WTC11 (cell line): Measurements from ENCODE around the gene TOX2. TPM values are rescaled to one million over a fixed set of nuclear protein-coding genes. Genes with fewer than 3 reads are reported as not detected.

ENCODE experiments used
- ATAC-seq: fragments of 200-7000 bp; cut with Tn5 transposase; 2 replicates; pipeline ENCODE4 v1.10.0; 2021; ENCODE audit warnings: mild to moderate bottlenecking, moderate library complexity
- CTCF ChIA-PET: fragments of 300-600 bp; sonication (Branson Sonifier 250); formaldehyde crosslinking; loops from one replicate; lab custom pipeline; 2021; ENCODE audit warnings: antibody characterized with exemption; lab: Charles Lee
- POLR2A ChIA-PET: fragments of 350-600 bp; sonication (Branson Sonifier 250); formaldehyde crosslinking; loops from one replicate; lab custom pipeline; 2021; ENCODE audit warnings: antibody characterized with exemption; lab: Charles Lee
- DNase-seq: peaks from one replicate; pipeline ENCODE4 v3.0.0; 2021; ENCODE audit warnings: low spot score
- H3K27ac Mint-ChIP-seq: 2 replicates; pipeline ENCODE4 v1.8.0; 2021; ENCODE audit warnings: mixed read lengths
- H3K27me3 Mint-ChIP-seq: 2 replicates; pipeline ENCODE4 v1.8.0; 2021; ENCODE audit warnings: low read depth, mild to moderate bottlenecking, moderate library complexity, mixed read lengths
- H3K36me3 Mint-ChIP-seq: 2 replicates; pipeline ENCODE4 v1.8.0; 2021; ENCODE audit warnings: mixed read lengths
- H3K4me1 Mint-ChIP-seq: 2 replicates; pipeline ENCODE4 v1.8.0; 2022; ENCODE audit warnings: mixed read lengths
- H3K4me3 Mint-ChIP-seq: 2 replicates; pipeline ENCODE4 v1.8.0; 2021; ENCODE audit warnings: mild to moderate bottlenecking, moderate library complexity, mixed read lengths
- H3K9me3 Mint-ChIP-seq: 2 replicates; pipeline ENCODE4 v1.8.0; 2021; ENCODE audit warnings: mixed read lengths
- EMX1 ChIP-seq: fragments of 250-450 bp; sonication (Bioruptor Pico); IDR thresholded peaks from 2 replicates; pipeline ENCODE4 v1.8.0; 2021; ENCODE audit warnings: mild to moderate bottlenecking
- GRHL2 ChIP-seq: fragments of 250-450 bp; sonication (Bioruptor Pico); IDR thresholded peaks from 2 replicates; pipeline ENCODE4 v1.8.0; 2022; ENCODE audit warnings: mild to moderate bottlenecking, moderate library complexity; ENCODE audit not compliant: insufficient replicate concordance, severe bottlenecking
- IRF2 ChIP-seq: sonication (generic); formaldehyde crosslinking; IDR thresholded peaks from 2 replicates; pipeline ENCODE4 v1.8.0; 2022; ENCODE audit warnings: low read depth, missing genetic modification reagents, borderline replicate concordance
- MXD4 ChIP-seq: fragments of 250-450 bp; sonication (Bioruptor Pico); IDR thresholded peaks from 2 replicates; pipeline ENCODE4 v1.8.0; 2021; ENCODE audit warnings: mild to moderate bottlenecking, moderate library complexity, borderline replicate concordance
- NFATC4 ChIP-seq: fragments of 250-450 bp; sonication (Bioruptor Pico); IDR thresholded peaks from 2 replicates; pipeline ENCODE4 v1.9.0; 2021; ENCODE audit warnings: mild to moderate bottlenecking
- OVOL2 ChIP-seq: fragments of 250-450 bp; sonication (Bioruptor Pico); IDR thresholded peaks from 2 replicates; pipeline ENCODE4 v1.9.0; 2021; ENCODE audit warnings: mild to moderate bottlenecking, borderline replicate concordance
- USF2 ChIP-seq: sonication (generic); formaldehyde crosslinking; IDR thresholded peaks from 2 replicates; pipeline ENCODE4 v1.8.1; 2023; ENCODE audit warnings: mild to moderate bottlenecking, missing genetic modification reagents, moderate library complexity
- ZNF317 ChIP-seq: sonication (generic); formaldehyde crosslinking; IDR thresholded peaks from 2 replicates; pipeline ENCODE4 v1.8.1; 2023; ENCODE audit warnings: low read depth, mild to moderate bottlenecking, moderate library complexity, missing genetic modification reagents, borderline replicate concordance
- total RNA-seq: library from RNA; stranded (reverse); gene quantifications from 3 replicates; pipeline ENCODE4 v1.2.3, GENCODE V29; 2021
- TF ChIP-seq, protein P1 (sequence below): sonication (generic); formaldehyde crosslinking; IDR thresholded peaks from 2 replicates; pipeline ENCODE4 v1.8.1; 2022; ENCODE audit warnings: mild to moderate bottlenecking, moderate library complexity, missing genetic modification reagents
- TF ChIP-seq, protein P2 (sequence below): sonication (generic); formaldehyde crosslinking; conservative IDR thresholded peaks from 2 replicates; pipeline ENCODE4 v1.8.1; 2023; ENCODE audit warnings: mild to moderate bottlenecking, low read depth, missing genetic modification reagents, moderate library complexity
- TF ChIP-seq, protein P3 (sequence below): sonication (generic); formaldehyde crosslinking; IDR thresholded peaks from 2 replicates; pipeline ENCODE4 v1.8.0; 2022; ENCODE audit warnings: mild to moderate bottlenecking, missing genetic modification reagents
- TF ChIP-seq, protein P4 (sequence below): fragments of 250-450 bp; sonication (Bioruptor Pico); IDR thresholded peaks from 2 replicates; pipeline ENCODE4 v1.9.0; 2021; ENCODE audit warnings: moderate library complexity, mild to moderate bottlenecking, inconsistent platforms, borderline replicate concordance
- TF ChIP-seq, protein P5 (sequence below): fragments of 200-600 bp; IDR thresholded peaks from 2 replicates; pipeline ENCODE4 v1.8.0; 2022; ENCODE audit warnings: antibody characterized with exemption

The TOX2 gene
- total RNA-seq, 1 experiment from 2014 or later = 3.4 TPM

GRCh38 chr20:43955062-43955749, 40.6 kb downstream of the TOX2 start:
- peaks cover 5% of the 10 kb centered on the region for H3K36me3 Mint-ChIP-seq
- ATAC-seq (no peak; the same call in 1 of the 2 replicates), DNase-seq (no peak)
- peaks cover 13% of the 10 kb centered on the region for H3K9me3 Mint-ChIP-seq
- no peak overlapping the region for H3K27ac Mint-ChIP-seq
- TF ChIP-seq, protein P1, sequence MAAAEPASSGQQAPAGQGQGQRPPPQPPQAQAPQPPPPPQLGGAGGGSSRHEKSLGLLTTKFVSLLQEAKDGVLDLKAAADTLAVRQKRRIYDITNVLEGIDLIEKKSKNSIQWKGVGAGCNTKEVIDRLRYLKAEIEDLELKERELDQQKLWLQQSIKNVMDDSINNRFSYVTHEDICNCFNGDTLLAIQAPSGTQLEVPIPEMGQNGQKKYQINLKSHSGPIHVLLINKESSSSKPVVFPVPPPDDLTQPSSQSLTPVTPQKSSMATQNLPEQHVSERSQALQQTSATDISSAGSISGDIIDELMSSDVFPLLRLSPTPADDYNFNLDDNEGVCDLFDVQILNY (CRISPR knock-in tag) = no peak
- no peak for TF ChIP-seq OVOL2 (CRISPR knock-in tag)
- TF ChIP-seq, protein P2, sequence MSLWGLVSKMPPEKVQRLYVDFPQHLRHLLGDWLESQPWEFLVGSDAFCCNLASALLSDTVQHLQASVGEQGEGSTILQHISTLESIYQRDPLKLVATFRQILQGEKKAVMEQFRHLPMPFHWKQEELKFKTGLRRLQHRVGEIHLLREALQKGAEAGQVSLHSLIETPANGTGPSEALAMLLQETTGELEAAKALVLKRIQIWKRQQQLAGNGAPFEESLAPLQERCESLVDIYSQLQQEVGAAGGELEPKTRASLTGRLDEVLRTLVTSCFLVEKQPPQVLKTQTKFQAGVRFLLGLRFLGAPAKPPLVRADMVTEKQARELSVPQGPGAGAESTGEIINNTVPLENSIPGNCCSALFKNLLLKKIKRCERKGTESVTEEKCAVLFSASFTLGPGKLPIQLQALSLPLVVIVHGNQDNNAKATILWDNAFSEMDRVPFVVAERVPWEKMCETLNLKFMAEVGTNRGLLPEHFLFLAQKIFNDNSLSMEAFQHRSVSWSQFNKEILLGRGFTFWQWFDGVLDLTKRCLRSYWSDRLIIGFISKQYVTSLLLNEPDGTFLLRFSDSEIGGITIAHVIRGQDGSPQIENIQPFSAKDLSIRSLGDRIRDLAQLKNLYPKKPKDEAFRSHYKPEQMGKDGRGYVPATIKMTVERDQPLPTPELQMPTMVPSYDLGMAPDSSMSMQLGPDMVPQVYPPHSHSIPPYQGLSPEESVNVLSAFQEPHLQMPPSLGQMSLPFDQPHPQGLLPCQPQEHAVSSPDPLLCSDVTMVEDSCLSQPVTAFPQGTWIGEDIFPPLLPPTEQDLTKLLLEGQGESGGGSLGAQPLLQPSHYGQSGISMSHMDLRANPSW (CRISPR knock-in tag) = no peak
- TF ChIP-seq GRHL2 (CRISPR knock-in tag) = no peak
- TF ChIP-seq, protein P3, sequence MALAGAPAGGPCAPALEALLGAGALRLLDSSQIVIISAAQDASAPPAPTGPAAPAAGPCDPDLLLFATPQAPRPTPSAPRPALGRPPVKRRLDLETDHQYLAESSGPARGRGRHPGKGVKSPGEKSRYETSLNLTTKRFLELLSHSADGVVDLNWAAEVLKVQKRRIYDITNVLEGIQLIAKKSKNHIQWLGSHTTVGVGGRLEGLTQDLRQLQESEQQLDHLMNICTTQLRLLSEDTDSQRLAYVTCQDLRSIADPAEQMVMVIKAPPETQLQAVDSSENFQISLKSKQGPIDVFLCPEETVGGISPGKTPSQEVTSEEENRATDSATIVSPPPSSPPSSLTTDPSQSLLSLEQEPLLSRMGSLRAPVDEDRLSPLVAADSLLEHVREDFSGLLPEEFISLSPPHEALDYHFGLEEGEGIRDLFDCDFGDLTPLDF (CRISPR knock-in tag) = no peak
- TF ChIP-seq NFATC4 = no peak
- TF ChIP-seq, all 79 proteins: peak for 0
- POLR2A ChIA-PET = no interaction called here
- CTCF ChIA-PET = interaction anchor here (1.2 to 3.1 kb wide), 3 partner anchors 28 to 206 kb away, joined by 3 to 8 read pairs (median 8); no protein-coding TSS in a partner anchor
- Mint-ChIP-seq H3K27me3 (no peaks in the 10 kb centered on the region), H3K4me3 (no peak overlapping the region), H3K4me1 (peaks cover 24% of the 10 kb centered on the region)

DNA sequence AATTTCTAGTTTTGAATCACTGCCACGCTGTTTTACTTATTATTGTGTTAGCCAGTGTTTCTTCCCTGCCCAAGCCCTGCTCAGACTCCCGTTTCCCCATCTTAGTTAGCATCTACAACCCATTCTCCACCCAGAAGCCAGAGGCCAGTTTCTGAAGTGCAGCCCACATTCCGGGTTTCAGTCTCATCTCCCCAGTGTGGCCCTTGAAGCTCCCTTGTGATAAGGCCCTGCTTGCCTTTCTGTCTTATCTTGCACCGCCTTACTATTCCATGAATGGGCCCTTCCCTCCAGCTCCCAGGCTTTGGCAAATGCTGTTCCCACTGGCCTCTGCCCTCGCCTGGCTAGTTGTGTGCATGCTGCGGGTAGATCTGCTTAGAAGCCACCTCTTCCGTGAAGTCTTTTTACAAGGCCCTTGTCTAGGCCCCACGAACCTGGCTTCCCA, 41.1 kb downstream of the TOX2 start:
- H3K4me3 Mint-ChIP-seq = no peak overlapping the region
- H3K9me3 Mint-ChIP-seq = peaks cover 13% of the 10 kb centered on the region
- POLR2A ChIA-PET = no interaction called here
- H3K27me3 Mint-ChIP-seq = peaks cover 1% of the 10 kb centered on the region; the same call in 1 of the 2 replicates
- DNase-seq (no peak), ATAC-seq (no peak; the same call in 1 of the 2 replicates)
- peaks cover 29% of the 10 kb centered on the region for H3K4me1 Mint-ChIP-seq
- CTCF ChIA-PET = interaction anchor here (0.7 to 3.1 kb wide), 2 partner anchors 28 to 30 kb away, joined by 4 to 8 read pairs; no protein-coding TSS in a partner anchor
- TF ChIP-seq ZNF317 (CRISPR knock-in tag) = no peak
- no peak for TF ChIP-seq IRF2 (CRISPR knock-in tag)
- H3K27ac Mint-ChIP-seq = no peak overlapping the region
- H3K36me3 Mint-ChIP-seq = peaks cover 5% of the 10 kb centered on the region

DNA sequence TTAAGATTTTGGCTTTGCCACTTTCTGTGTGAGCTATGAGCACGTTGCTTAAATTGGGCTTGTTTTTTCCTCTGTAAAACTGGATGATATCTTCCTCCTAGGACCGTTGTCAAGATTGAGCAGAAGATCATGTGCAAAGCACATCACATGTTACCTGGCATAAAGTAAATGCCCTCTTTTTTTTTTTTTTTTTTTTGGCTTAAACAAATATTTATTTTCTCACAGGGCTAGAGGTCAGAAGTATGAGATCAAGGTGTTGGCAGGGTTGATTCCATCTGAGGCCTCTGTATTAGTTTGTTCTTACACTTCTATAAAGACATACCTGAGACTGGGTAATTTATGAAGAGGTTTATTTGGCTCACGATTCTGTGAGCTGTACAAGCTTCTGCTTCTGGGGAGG, 42.7 kb downstream of the TOX2 start:
- Mint-ChIP-seq H3K4me1 (peaks cover 45% of the 10 kb centered on the region), H3K9me3 (peaks cover 13% of the 10 kb centered on the region), H3K27me3 (peaks cover 10% of the 10 kb centered on the region), H3K4me3 (no peak overlapping the region), H3K36me3 (peaks cover 5% of the 10 kb centered on the region), H3K27ac (no peak overlapping the region)
- ChIA-PET POLR2A (no interaction called here), CTCF (interaction anchor here (1.3 kb wide), 1 partner anchor 10 kb away, joined by 3 read pairs; no protein-coding TSS in a partner anchor)
- no peak for DNase-seq
- TF ChIP-seq USF2 (CRISPR knock-in tag) (no peak), MXD4 (no peak), OVOL2 (CRISPR knock-in tag) (no peak), EMX1 (CRISPR knock-in tag) (no peak)
- TF ChIP-seq, protein P4, sequence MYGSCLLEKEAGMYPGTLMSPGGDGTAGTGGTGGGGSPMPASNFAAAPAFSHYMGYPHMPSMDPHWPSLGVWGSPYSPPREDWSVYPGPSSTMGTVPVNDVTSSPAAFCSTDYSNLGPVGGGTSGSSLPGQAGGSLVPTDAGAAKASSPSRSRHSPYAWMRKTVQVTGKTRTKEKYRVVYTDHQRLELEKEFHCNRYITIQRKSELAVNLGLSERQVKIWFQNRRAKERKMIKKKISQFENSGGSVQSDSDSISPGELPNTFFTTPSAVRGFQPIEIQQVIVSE (CRISPR knock-in tag) = no peak
- TF ChIP-seq, protein P5, sequence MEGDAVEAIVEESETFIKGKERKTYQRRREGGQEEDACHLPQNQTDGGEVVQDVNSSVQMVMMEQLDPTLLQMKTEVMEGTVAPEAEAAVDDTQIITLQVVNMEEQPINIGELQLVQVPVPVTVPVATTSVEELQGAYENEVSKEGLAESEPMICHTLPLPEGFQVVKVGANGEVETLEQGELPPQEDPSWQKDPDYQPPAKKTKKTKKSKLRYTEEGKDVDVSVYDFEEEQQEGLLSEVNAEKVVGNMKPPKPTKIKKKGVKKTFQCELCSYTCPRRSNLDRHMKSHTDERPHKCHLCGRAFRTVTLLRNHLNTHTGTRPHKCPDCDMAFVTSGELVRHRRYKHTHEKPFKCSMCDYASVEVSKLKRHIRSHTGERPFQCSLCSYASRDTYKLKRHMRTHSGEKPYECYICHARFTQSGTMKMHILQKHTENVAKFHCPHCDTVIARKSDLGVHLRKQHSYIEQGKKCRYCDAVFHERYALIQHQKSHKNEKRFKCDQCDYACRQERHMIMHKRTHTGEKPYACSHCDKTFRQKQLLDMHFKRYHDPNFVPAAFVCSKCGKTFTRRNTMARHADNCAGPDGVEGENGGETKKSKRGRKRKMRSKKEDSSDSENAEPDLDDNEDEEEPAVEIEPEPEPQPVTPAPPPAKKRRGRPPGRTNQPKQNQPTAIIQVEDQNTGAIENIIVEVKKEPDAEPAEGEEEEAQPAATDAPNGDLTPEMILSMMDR = no peak
- no peak for ATAC-seq
